HCT116 (cell line): ENCODE results near the gene PDXK.

Experiments used
- CEBPB ChIP-seq: IDR thresholded peaks from 2 replicates; pipeline ENCODE4 v1.6.1; 2012; ENCODE audit warnings: low read depth
- EZH2 ChIP-seq: fragments of 200-600 bp; sonication (generic); IDR thresholded peaks from 2 replicates; pipeline ENCODE4 v1.6.1; 2017; ENCODE audit warnings: antibody characterized with exemption, mixed run types
- EZH2phosphoT487 ChIP-seq: fragments of 200-600 bp; IDR thresholded peaks from 2 replicates; pipeline ENCODE4 v1.6.1; 2018; ENCODE audit warnings: antibody characterized with exemption, borderline replicate concordance
- POLR2A ChIP-seq: IDR thresholded peaks from 2 replicates; pipeline ENCODE4 v1.7.0; 2011; ENCODE audit warnings: borderline replicate concordance; ENCODE audit not compliant: insufficient read depth, insufficient read length; ENCODE audit errors: extremely low read depth
- SIN3A ChIP-seq: IDR thresholded peaks from 2 replicates; pipeline ENCODE4 v1.6.1; 2012; ENCODE audit warnings: low read depth
- SP1 ChIP-seq: IDR thresholded peaks from 2 replicates; pipeline ENCODE4 v1.6.1; 2012; ENCODE audit warnings: low read depth
- YY1 ChIP-seq: IDR thresholded peaks from 2 replicates; pipeline ENCODE4 v1.6.1; 2011; ENCODE audit warnings: low read length, low read depth, moderate library complexity, mild to moderate bottlenecking; ENCODE audit not compliant: insufficient replicate concordance; ENCODE audit errors: extremely low read depth
- TF ChIP-seq, protein P1 (sequence below), 3 experiments: fragments of 200-600 bp in 1 of 3; sonication (generic) in 1 of 3; IDR thresholded peaks in 2 of 3; conservative IDR thresholded peaks in 1 of 3; 2 replicates each; pipeline ENCODE4 v1.5.1; 2012 to 2017; ENCODE audit warnings: low read depth in 2 of 3, low read length in 2 of 3, antibody characterized with exemption in 1 of 3, borderline replicate concordance in 1 of 3, control low read depth in 1 of 3, mild to moderate bottlenecking in 1 of 3, mixed read lengths in 1 of 3, mixed run types in 1 of 3, moderate library complexity in 1 of 3; ENCODE audit not compliant: insufficient read depth in 1 of 3
- TF ChIP-seq, protein P2 (sequence below): IDR thresholded peaks from 2 replicates; pipeline ENCODE4 v1.6.1; 2011; ENCODE audit warnings: mild to moderate bottlenecking, low read length, moderate library complexity; ENCODE audit not compliant: insufficient replicate concordance; ENCODE audit errors: extremely low read depth
- TF ChIP-seq, protein P3 (sequence below): IDR thresholded peaks from 2 replicates; pipeline ENCODE4 v1.6.1; 2012

DNA sequence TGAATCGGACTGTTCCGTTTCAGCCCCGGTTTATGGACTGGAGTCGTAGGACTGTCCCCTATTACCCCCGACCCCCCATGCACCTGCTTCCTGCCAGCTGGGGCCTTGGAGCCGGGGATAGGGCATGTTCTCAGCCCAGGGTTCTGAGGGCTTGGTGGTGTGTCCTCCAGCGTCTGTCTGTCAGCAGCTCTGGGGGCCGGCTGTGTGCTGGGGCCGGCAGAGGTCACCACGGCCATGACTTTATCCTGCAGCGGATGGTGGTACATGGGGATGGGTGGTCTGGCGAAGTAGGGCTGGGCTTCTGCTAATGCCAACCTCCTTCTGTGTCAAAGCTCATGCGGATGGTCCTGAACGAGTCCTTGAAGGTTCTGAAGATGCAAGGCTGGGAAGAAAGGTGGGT, 75.9 kb downstream of the PDXK start:
- TF ChIP-seq, protein P1, sequence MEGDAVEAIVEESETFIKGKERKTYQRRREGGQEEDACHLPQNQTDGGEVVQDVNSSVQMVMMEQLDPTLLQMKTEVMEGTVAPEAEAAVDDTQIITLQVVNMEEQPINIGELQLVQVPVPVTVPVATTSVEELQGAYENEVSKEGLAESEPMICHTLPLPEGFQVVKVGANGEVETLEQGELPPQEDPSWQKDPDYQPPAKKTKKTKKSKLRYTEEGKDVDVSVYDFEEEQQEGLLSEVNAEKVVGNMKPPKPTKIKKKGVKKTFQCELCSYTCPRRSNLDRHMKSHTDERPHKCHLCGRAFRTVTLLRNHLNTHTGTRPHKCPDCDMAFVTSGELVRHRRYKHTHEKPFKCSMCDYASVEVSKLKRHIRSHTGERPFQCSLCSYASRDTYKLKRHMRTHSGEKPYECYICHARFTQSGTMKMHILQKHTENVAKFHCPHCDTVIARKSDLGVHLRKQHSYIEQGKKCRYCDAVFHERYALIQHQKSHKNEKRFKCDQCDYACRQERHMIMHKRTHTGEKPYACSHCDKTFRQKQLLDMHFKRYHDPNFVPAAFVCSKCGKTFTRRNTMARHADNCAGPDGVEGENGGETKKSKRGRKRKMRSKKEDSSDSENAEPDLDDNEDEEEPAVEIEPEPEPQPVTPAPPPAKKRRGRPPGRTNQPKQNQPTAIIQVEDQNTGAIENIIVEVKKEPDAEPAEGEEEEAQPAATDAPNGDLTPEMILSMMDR (IDR thresholded peaks at IDR 0.05 in 2 of 3, conservative IDR thresholded peaks at IDR 0.05 in 1 of 3; ENCODE audit: borderline replicate concordance in 1 of 3, insufficient read depth in 1 of 3, low read depth in 2 of 3, low read length in 2 of 3) = no peak
- TF ChIP-seq, protein P2, sequence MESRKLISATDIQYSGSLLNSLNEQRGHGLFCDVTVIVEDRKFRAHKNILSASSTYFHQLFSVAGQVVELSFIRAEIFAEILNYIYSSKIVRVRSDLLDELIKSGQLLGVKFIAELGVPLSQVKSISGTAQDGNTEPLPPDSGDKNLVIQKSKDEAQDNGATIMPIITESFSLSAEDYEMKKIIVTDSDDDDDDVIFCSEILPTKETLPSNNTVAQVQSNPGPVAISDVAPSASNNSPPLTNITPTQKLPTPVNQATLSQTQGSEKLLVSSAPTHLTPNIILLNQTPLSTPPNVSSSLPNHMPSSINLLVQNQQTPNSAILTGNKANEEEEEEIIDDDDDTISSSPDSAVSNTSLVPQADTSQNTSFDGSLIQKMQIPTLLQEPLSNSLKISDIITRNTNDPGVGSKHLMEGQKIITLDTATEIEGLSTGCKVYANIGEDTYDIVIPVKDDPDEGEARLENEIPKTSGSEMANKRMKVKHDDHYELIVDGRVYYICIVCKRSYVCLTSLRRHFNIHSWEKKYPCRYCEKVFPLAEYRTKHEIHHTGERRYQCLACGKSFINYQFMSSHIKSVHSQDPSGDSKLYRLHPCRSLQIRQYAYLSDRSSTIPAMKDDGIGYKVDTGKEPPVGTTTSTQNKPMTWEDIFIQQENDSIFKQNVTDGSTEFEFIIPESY = no peak
- TF ChIP-seq EZH2 (no peak), YY1 (no peak), EZH2phosphoT487 (no peak), POLR2A (no peak), SP1 (no peak), CEBPB (no peak), SIN3A (no peak)
- TF ChIP-seq, protein P3, sequence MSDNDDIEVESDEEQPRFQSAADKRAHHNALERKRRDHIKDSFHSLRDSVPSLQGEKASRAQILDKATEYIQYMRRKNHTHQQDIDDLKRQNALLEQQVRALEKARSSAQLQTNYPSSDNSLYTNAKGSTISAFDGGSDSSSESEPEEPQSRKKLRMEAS = no peak
